ENCODE measurements around the gene TMED6.

- TF ChIP-seq GABPB1 (CRISPR knock-in tag; IDR thresholded peaks at IDR 0.05), result no peak
- TF ChIP-seq CTCF (IDR thresholded peaks at IDR 0.05), result no peak
- TF ChIP-seq MAX (CRISPR knock-in tag; IDR thresholded peaks at IDR 0.05), result no peak
- TF ChIP-seq ATF1 (CRISPR knock-in tag; IDR thresholded peaks at IDR 0.05), result no peak
- TF ChIP-seq ATF2 (CRISPR knock-in tag; IDR thresholded peaks at IDR 0.05; ENCODE audit: borderline replicate concordance, low read depth), result no peak
These were observed 33.4 kb upstream of the TMED6 start for GRCh38 chr16:69384974-69385373.

Data from WTC11 (cell line).